GM19043 (cell line): ENCODE data around the gene FOXA1.

ENCODE experiments used
- ATAC-seq: cut with Tn5 transposase; IDR thresholded peaks from one replicate; pipeline ENCODE4 v1.9.1; 2021; ENCODE audit warnings: low read depth; ENCODE audit not compliant: unreplicated experiment

FOXA1 gene

DNA sequence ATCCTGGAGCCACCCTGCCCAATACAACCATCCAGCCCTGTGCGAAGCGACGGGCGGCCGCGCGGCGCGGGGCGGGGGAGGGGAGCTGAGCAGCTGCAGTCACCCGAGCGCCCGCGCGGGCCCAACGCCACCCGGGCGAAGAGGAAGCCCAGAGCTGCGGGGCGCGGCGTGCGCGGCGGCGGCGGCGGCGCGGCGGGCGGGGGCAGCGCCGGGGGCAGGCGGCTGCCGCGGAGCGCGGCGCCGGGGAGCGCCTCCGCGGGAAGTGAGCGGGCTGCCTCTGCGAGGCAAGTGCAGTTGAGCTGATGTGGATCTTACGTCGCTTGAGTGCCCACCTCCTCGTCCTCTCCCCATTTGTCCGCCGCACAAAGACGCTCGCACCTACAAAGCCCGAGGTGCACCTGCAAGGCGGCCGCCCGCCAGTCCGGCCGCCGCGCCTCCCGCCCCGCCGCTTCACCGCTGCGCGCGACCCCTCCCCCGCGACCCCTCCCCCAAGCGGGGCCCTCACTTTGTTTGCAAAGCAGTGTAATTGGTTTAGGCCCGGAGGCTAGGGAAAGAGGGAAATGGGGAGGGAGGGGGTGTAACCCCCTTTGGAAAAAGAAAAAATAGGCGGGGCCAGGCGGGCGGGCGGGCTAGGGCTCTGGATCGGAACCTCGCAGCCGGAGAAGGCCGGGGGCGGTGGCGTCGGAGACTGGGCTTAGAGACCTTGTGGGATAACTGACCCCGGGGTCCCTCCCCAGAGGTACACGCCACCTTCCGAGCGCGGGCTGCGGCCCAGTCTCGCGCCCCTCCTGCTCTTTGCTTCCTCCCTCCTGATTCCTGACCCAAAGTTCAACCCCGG, at the start of gene FOXA1, which contains the start of gene TTC6:
TSS of gene FOXA1 (minus strand) at position 279 of the 838 bp plus-strand sequence. CDS start at position 2, 277 bp downstream.
TSS of gene TTC6 (plus strand) at position 659 of the 838 bp plus-strand sequence. CDS start 26,436 bp downstream, outside the sequence.
- ATAC-seq = no peak

DNA sequence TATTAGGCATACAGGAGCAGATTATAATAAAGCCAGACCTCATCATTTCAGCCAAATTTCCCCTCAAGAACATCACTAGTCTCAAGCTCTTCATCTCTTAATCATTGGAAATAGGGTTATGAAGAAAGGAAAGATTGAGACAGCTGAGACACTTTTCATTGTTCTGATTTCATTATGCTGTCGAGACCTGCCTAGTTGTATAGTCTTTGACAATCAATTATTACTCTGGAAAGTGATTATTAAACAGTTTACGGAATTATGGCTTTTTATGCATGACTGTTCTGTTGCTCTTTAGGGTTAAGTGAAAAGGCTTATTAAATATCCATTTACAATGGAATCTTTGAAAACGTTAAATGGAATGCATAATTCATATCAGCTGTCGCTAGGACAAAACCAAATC, 48.7 kb upstream of the FOXA1 start:
- no peak for ATAC-seq

DNA sequence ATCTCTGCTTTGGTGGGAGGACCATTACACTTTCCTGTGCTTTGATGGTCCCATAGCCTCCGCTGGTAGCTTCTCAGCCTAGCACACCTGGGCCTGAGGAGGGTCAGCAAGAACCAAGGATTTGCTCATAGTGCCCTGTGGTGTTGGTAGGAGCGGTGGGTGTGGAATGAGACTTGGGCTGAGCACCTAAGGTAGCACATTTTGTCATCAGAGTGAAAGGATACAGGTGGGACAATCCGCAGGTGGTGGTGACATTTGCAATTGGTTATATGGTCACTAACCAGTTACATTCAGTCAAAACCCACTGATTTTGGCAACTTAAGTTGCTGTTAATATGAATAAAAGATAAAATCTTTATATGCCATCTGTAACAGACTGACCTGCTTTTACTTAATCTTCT, 47.1 kb upstream of the FOXA1 start:
- ATAC-seq = no peak

DNA sequence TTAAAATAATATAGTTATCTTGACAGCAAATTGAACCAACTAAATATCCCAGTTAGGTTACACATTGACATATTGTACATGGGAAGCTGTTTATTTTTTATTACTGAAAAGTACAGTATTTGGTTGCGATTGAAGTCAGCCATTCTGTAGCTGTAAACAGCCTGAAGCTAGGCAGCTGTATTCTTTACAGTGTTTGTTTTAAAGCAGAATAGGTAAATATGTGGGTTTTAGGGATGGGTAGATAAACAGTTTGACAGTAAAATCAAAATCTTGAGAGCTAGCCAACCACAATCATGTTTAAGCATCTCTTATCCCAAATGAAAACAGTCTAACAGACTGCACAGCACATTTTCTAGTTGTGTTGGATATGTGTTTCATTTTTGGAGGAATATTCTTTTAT, 46.1 kb upstream of the FOXA1 start:
- no peak for ATAC-seq

DNA sequence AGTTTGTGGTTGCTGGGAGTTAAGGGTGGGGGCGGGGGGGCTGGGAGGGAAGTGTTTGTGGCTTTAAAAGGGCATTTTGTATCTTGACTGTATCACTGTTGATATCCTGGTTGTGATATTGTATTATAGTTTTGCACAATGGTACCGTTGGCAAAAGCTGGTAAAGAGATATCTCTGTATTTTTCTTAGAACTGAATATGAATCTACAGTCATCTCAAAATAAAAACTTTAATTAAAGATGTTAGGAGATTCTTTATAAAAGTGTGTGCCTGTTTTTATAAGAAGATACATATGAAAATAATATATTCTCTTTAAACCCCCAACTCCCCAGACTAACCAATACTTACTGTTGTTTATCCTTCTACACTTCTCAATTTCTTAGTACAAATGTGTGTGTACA, 43.5 kb upstream of the FOXA1 start:
- ATAC-seq = no peak

DNA sequence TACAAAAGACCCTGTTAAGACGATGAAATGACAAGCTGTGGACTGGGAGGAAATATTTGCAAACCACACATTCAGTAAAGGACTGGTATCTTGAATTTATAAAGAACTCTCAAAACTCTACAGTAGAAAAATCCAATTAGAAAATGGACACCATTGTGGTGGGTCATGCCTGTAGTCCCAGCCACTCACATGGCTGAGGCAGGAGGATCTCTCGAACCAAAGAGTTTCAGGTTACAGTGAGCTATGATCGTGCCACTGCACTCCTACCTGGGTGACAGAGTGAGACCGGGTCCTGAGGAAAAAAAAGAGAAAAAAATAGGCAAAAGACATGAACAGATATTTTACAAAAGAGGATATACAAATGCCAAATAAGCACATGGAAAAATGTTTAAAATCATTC, 42.3 kb upstream of the FOXA1 start:
- no peak for ATAC-seq

DNA sequence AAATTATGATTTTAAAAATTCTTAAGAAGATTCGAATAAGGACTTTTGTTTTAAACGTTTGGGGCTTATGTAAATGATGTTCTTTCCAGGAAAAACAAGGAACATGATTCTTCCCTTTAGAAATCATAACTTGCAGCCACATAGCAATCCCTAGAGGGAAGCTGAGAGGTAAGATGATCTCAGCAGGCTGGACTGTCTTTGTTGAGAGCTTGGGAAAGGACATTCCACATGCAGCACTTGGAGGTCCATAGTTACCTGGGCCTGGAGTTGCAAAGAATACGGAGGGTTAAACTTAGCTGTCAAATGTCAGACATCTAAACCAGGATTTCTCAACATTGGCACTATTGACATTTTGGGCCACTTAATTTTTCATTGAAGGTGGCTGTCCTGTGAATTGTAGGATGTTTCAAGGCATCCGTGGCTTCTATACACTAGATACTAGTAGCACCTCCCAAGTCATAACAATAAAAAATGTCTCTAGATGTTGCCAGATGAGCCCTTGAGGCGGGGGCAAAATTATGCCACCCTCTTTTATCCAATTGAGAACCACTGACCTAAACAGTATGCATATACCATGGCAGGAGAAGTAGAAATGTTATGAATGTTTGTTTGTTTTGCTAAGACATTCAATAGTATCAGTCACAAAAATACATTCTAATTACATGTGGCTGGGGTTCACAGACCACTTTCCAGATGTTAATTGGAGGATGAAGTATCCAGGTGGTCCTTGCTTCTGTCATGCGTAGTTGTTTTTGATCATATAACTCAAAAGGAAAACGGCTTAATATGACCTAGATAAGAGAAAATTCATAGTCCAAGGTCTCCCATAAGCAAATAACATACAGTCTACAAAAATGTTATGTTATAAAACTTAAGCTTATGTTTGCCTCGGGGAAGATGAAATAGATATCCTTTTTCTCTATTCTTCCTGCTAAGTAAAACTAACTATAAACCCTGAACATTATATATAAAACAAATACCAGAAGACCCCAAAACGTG, 30.8 kb upstream of the FOXA1 start:
- ATAC-seq = no peak

DNA sequence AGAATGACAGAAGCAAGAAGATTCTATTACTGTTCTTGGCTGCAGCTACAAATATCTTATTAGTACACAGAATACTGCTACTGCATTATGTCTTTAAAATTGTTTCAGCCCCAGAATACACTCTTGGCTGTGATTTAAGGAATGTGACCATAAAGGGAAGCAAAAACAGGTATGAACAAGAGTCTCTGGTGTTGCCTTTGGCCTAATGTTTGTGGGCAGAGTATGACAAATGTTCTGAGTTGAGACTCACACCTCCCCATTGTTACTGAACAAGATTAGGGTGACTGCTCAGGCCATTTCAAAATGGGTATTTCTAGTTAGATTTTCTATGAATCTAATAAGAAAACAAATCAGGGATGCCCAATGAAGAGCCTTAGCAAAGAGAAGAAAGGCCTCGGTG, 28.9 kb upstream of the FOXA1 start:
- no peak for ATAC-seq

DNA sequence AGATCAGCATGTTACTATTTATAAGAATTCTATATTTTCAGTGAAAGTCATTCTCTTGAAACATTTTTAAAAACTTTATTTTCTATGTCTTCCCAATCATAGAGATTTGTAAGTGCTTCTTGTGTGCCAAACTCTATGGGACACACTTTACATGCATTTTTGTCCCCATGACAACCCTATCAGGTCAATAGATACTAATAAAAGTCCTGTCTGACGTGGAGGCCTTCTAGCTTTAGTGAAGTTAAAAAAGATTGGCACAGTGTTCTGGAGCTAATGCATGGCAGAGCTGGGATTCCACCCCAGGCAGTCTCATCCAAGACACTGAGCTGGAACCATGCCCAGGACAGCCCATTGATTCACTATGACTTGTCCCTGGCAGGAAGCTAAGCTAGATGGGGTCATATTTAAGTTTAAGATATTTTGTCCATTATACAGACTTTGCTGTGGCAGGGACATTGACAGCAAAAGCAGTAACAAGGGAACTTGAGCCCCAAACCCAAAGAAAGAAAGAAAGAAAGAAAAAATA, 28.4 kb upstream of the FOXA1 start:
- no peak for ATAC-seq

DNA sequence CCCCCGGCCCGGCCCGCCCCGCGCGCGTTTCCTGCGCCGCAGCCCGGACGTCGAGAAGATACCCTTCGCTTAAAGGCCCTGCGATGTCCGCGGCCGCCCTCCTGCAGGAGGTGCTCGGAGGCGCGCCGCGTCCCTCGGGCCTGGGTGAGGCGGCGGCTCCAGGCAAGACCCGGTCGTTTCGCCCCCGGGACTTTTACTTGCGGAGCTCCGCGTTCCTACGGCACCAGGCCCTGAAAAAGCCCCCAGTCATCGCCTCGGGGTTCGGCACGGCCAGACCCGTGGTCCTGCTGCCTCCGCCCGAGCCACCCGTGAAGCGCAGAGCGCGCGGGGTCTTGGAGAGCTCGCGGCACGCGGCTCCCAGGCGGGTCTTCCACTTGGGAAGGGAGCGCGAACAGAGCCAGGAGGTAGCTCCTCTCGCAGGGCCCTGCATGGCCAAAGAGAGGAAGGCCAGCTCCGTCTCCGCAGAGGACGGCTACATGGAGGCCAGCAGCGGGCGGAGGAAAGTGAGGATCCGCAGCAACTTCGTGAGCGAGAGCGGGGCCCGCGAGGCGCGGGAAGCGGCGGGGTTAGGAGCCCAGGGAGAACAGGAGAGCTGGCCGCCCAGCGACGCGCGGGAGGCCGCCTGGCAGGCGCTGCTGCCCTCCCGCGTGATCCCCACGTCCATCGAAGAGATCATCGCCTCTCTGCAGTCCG, 27.3 kb upstream of the FOXA1 start:
- ATAC-seq = no peak

DNA sequence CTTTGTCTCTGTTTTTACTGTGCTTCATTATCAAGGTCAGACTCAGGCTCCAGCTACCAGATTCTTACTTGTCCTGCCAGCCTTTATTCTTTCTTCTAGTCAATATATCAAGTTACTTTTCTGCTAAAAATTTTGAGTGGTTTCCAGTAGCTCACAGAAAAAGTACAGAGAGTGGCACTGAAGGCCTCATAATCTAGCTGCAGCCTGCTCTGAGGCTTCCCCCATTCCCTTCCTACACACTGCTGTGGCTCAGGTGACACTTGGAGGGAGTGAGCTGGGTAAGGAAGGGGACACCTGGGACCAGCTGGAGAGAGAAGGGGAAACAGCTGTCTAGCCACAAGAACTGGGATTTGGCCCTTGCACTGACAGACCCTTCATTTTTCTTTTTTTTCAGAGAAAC, 25.8 kb upstream of the FOXA1 start:
- ATAC-seq = no peak

DNA sequence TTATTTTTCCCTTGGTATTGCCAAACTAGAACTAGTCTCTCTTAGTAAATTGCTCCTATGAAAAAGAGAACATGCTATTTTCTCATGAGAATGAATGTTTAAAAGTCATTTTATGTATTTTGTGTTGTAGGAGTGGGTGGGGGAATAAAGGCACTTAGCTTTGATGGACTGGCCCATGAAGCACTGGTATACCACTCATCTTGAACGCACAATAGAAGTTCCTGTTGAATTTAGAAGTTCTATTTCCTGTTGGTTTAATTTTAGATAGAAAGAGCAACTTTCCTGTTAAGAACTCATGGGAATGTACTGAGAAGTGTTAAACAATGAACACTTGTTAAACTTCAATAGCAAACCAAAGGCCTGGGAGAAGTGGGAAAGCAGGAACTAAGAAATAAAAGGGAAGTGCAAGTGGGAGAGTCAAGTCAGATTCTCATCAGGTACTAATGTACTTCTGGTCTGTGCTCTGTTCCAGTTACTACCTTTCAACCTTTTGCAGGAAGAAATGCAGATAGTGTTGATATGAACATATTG, 23.5 kb upstream of the FOXA1 start:
- ATAC-seq = no peak

DNA sequence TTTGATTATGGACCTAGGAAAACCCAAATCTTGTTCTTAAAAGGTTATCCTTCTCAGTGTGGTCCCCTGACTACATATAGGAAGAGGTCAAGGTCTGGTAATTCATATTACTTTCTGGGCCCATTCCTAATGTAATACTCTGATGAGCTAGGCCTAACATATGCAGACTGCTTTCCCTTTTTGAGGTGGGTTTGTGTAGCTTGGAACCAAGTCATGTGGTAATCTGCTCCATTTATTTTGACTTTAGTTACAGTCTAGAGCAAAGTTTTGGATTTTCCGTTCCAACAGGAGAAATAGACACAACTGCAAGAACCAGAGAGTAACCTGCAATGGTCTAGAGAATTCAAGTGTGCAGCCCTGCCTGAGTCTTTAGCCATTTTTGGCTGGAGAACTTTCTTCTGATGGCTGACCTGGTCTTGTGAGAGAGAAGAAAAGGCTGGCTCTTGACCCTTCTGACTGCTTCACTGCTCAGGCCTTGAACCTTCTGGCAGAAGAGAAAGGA, 22.9 kb upstream of the FOXA1 start:
- ATAC-seq = no peak

DNA sequence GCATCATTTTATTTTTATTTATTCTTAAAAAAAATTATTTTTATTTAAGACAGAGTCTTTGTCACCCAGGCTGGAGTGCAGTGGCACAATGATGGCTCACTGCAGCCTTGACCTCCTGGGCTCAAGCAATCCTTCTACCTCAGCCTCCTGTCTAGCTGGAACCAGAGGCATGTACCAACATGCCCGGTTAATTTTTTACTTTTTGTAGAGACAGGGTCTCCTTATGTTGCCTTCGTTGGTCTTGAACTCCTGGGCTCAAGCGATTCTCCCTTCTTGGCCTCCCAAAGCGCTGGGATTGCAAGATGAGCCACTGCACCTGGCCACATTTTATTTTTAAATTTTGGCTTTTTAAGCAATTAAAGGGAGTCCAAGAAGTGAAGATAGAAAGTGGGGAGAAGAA, 21.8 kb upstream of the FOXA1 start:
- ATAC-seq = no peak

DNA sequence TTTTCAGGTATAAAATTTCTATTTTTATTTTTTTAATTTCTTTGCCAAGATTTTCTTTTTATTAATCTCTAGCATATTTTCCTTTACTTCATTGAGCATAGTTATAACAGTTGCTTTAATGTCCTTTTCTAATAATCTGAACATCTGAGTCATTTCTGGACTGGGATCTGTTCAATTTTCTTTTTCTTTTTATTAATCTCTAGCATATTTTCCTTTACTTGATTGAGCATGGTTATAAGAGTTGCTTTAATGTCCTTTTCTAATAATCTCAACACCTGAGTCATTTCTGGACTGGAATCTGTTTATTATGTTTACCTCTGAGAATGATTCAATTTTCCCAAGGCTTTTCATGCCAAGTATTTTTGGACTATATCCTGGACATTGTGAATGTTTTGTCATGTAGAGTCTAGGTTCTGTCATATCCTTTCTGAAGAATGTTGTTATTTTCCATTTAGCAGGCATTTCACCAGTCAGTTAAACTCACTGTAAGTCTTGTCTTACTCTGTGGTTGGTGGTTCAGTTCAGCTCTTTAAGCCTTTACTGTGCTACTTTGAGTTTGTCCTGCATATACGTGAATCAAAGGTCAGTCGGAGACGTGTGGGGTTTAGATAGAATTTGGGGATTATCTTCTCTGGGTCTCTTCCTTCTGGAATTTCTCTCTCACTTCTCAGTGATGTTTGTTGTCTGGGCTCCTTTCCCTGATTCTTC, 20.7 kb upstream of the FOXA1 start:
- ATAC-seq = no peak

DNA sequence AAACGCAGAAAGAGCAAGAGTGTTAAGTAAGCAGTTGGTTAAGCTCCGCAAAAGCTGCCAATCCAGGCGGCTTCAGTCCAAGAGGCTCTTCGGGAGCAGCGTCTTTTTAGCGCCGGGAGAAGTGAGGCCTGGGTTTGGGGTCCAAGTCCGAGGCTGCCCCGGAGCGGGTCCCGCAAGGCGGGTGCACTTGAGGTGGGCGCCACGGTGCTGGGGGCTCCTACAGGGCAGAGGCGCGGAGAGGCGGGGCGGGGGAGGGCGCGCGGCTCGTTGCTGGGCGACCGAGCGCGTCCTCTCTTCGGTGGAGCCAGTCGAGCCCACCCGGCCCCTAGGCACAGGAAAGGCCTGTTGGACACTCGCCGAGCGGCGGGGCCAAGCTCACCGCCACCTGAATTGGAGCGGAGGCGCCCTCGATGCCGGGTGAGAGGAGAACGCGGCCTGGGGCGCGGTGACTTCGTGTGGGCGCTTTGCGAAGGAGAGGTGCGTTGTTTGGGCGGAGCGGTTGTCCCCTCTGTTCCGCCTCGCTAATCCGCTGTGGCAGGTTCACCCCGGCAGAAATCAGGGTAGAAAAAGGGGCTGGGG, 16.0 kb upstream of the FOXA1 start:
- ATAC-seq = no peak

DNA sequence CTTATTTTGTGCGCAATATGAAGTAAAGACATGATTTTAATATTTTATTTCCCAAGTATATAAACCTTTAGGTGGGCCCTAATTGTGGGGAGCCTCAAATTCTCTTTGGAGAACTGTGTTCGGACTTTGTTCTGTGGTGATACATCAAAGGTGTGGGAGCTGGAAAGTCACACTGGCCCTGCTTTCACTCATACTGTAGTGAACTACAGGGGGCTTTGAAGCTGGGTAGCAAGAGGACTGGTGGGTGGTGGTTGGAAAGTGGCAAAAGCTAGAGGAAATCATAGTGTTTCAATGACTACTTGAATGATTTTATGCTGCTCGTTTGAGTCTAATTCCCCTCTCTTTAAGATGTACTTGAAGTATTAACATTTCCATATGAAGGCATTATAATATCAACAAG, 13.6 kb upstream of the FOXA1 start:
- no peak for ATAC-seq

DNA sequence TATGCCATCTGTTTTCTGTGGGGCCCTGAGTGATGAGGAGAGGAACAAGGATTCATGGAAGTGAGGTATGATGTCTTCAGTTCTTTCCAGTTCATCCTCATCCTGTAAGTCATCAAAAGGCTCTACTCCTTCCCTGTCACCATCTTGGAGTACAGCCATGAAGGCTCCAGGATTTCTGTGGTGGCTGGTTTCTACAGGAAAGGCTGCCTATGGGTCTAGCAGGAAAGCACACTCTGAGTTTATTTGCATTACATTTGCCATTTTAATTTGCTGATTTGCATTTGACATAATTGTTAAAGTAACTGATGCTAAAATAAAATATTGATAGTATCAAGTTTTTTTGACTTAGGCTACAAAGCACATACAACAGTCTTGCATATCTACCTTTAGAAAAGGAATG, 11.6 kb upstream of the FOXA1 start:
- ATAC-seq = no peak

DNA sequence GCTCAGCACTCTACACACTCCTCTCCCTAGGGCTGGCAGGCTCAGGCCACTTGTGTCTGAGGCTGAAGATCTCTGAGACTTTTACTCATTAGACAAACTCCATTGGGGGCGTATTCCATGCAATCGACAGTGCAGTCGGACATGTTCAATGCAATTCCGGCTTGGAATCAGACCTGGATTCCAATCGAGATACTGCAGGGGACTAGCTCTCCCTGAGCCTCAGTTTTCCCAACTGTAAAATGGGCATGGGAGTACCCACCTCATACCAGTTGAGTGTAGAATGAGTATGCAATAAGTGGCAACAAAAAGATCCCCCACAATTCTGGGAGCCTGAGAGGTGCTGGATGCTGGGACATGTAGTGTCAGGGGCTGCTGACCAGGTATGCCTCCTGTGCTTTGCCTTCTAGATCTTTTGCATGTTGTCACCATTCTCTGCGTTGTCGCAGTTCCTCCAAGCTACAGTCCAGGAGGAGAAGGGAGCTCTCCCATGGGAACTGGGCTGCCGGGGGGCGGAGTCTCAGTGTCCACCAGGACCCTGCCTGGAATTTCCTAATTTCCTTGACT, 8.7 kb upstream of the FOXA1 start:
- ATAC-seq = no peak
